Endothelial cell of umbilical vein (primary cell): ENCODE results near the gene DCK. TPM values are rescaled to one million over a fixed set of nuclear protein-coding genes. Genes with fewer than 3 reads are reported as not detected.

Experiments used
- BruUV-seq: library from RNA; stranded (reverse); fragments of 400-500 nt; replicated peaks from 2 replicates; lab custom pipeline; 2021; lab: Mats Ljungman, UMichigan
- CTCF ChIA-PET: fragments of 300-600, 350-600 bp; sonication (Branson Sonifier 250); formaldehyde crosslinking; loops from one replicate; lab custom pipeline; 2021; ENCODE audit warnings: antibody characterized with exemption, inconsistent platforms; lab: Charles Lee
- POLR2A ChIA-PET: fragments of 300-600, 350-600 bp; sonication (Branson Sonifier 250); formaldehyde crosslinking; loops from one replicate; lab custom pipeline; 2021; ENCODE audit warnings: antibody characterized with exemption, inconsistent platforms; lab: Charles Lee
- DNase-seq: peaks from one replicate; pipeline ENCODE4 v3.0.0-alpha.2; 2011; ENCODE audit warnings: low read depth, low spot score
- FAIRE-seq: peaks from 2 replicates; lab custom pipeline; 2011; peaks lifted over from hg19 to GRCh38; lab: Jason Lieb, UNC
- H2AFZ ChIP-seq: 2 replicates; pipeline ENCODE4 v1.6.0; 2012; ENCODE audit warnings: low read depth, low read length, control low read depth, inconsistent platforms
- H3K27ac ChIP-seq: 2 replicates; pipeline ENCODE4 v1.5.1; 2011; ENCODE audit warnings: low read depth, mild to moderate bottlenecking, control low read depth, low read length, moderate library complexity; ENCODE audit not compliant: insufficient read depth
- H3K27me3 ChIP-seq, 2 experiments: 2 replicates each; pipeline versions ENCODE4 v1.6.0 to v1.6.1; 2011; ENCODE audit warnings: low read length in 2 of 2, mixed read lengths in 1 of 2; ENCODE audit not compliant: control insufficient read depth in 2 of 2, insufficient read depth in 2 of 2
- H3K36me3 ChIP-seq, 2 experiments: 2 replicates in 1 of 2; 3 replicates in 1 of 2; pipeline ENCODE4 v1.5.1; 2011; ENCODE audit warnings: low read length in 2 of 2, mild to moderate bottlenecking in 1 of 2, moderate library complexity in 1 of 2; ENCODE audit not compliant: control insufficient read depth in 2 of 2, insufficient read depth in 2 of 2; ENCODE audit errors: extremely low read depth in 1 of 2
- H3K4me1 ChIP-seq: 3 replicates; pipeline ENCODE4 v1.5.1; 2011; ENCODE audit warnings: mild to moderate bottlenecking, low read length; ENCODE audit not compliant: control insufficient read depth, insufficient read depth; ENCODE audit errors: extremely low read depth
- H3K4me2 ChIP-seq: 2 replicates; pipeline ENCODE4 v1.6.1; 2011; ENCODE audit warnings: low read length, control low read depth, mixed read lengths; ENCODE audit not compliant: insufficient read depth
- H3K4me3 ChIP-seq, 3 experiments: fragments of 200-600 bp in 1 of 3; sonication (generic), shearing (Covaris generic) in 1 of 3; replicated peaks in 1 of 3; 2 replicates each; pipeline ENCODE4 v1.5.1; 2011 to 2016; ENCODE audit warnings: control low read depth in 3 of 3, low read length in 3 of 3, mild to moderate bottlenecking in 2 of 3, inconsistent platforms in 1 of 3, low read depth in 1 of 3, moderate library complexity in 1 of 3; ENCODE audit not compliant: insufficient read depth in 1 of 3
- H3K79me2 ChIP-seq: 2 replicates; pipeline ENCODE4 v1.6.0; 2012; ENCODE audit warnings: low read length, inconsistent platforms; ENCODE audit not compliant: control insufficient read depth, insufficient read depth
- H3K9ac ChIP-seq: replicated peaks from 2 replicates; pipeline ENCODE3; 2011; ENCODE audit warnings: low read length, control low read depth; ENCODE audit not compliant: insufficient read depth; ENCODE audit errors: extremely low read depth
- H3K9me1 ChIP-seq: replicated peaks from 3 replicates; pipeline ENCODE4 v1.6.0; 2011; ENCODE audit warnings: mild to moderate bottlenecking, low read length; ENCODE audit not compliant: control insufficient read depth, insufficient read depth; ENCODE audit errors: extremely low read depth
- H3K9me3 ChIP-seq: replicated peaks from 2 replicates; pipeline ENCODE4 v1.5.1; 2012; ENCODE audit warnings: low read length, inconsistent platforms; ENCODE audit not compliant: control insufficient read depth, insufficient read depth
- H4K20me1 ChIP-seq: replicated peaks from 2 replicates; pipeline ENCODE3; 2011; ENCODE audit warnings: mild to moderate bottlenecking, low read length; ENCODE audit not compliant: control insufficient read depth, insufficient read depth; ENCODE audit errors: extremely low read depth
- EZH2 ChIP-seq: IDR thresholded peaks from 2 replicates; pipeline ENCODE4 v1.6.1; 2012; ENCODE audit warnings: borderline replicate concordance, low read depth, mild to moderate bottlenecking, moderate library complexity, low read length, inconsistent platforms; ENCODE audit not compliant: severe bottlenecking
- FOS ChIP-seq: IDR thresholded peaks from 2 replicates; pipeline ENCODE4 v1.6.1; 2011; ENCODE audit warnings: mild to moderate bottlenecking, low read length, moderate library complexity, borderline replicate concordance; ENCODE audit not compliant: insufficient read depth
- GATA2 ChIP-seq: IDR thresholded peaks from 2 replicates; pipeline ENCODE4 v1.7.0; 2011; ENCODE audit warnings: low read depth, mild to moderate bottlenecking, moderate library complexity, mixed read lengths, low read length; ENCODE audit not compliant: insufficient read length, insufficient read depth
- JUN ChIP-seq: IDR thresholded peaks from 2 replicates; pipeline ENCODE4 v1.6.1; 2011; ENCODE audit warnings: borderline replicate concordance, low read depth; ENCODE audit not compliant: insufficient read length, insufficient read depth
- MAX ChIP-seq: IDR thresholded peaks from 2 replicates; pipeline ENCODE4 v1.6.1; 2011; ENCODE audit not compliant: insufficient read depth, insufficient read length
- MYC ChIP-seq: IDR thresholded peaks from one replicate; pipeline ENCODE4 v1.6.1; 2011; ENCODE audit warnings: mild to moderate bottlenecking, low read depth, low read length
- POLR2A ChIP-seq: IDR thresholded peaks from 2 replicates; pipeline ENCODE4 v1.6.1; 2012; ENCODE audit warnings: low read depth, mild to moderate bottlenecking, control low read depth, low read length
- POLR2AphosphoS5 ChIP-seq: IDR thresholded peaks from 2 replicates; pipeline ENCODE4 v1.6.1; 2012; ENCODE audit warnings: low read depth, mild to moderate bottlenecking, control low read depth, low read length, moderate library complexity; ENCODE audit not compliant: insufficient read depth
- dilution Hi-C: fragments of 300-500 bp; cut with MboI; formaldehyde crosslinking; loops from one replicate; pipeline ENCODE4 v1.15.0; 2019; ENCODE audit warnings: low sequenced_read_pairs; ENCODE audit not compliant: extremely low pct_ligation_motif_present
- intact Hi-C: fragments of 100-400 bp; cut with micrococcal nuclease; formaldehyde crosslinking; loops from one replicate; pipeline ENCODE4 v1.10.0; 2022
- polyA plus RNA-seq, 4 experiments: library from polyadenylated mRNA; depleted of rRNA in 3 of 4; stranded (reverse) in 3 of 4; unstranded in 1 of 4; fragments of >200 nt; gene quantifications; 2 replicates each; pipeline versions ENCODE4 v1.2.1 to v1.2.3, GENCODE V29; 2011 to 2012; ENCODE audit warnings: missing spikeins in 1 of 4
- total RNA-seq: library from RNA; stranded (reverse); gene quantifications from 2 replicates; pipeline ENCODE4 v1.2.3, GENCODE V29; 2021
- TF ChIP-seq, protein P1 (sequence below), 2 donors: IDR thresholded peaks; 1 replicate in 1 of 2; 2 replicates in 1 of 2; pipeline ENCODE4 v1.5.1; 2011; ENCODE audit warnings: low read length in 2 of 2, mild to moderate bottlenecking in 2 of 2, moderate library complexity in 2 of 2, control low read depth in 1 of 2, inconsistent platforms in 1 of 2, low read depth in 1 of 2; ENCODE audit not compliant: insufficient read depth in 1 of 2; ENCODE audit errors: extremely low read depth in 1 of 2

DCK gene
- total and polyA plus RNA-seq, 2 donors (not counting 3 experiments of a cell fraction or from before 2014, with no cell fraction given): 4.8 to 19.9 TPM

- intact Hi-C loops: no loop called here
- H3K9me1 ChIP-seq: no peaks in the 10 kb centered on the region
- ChIA-PET POLR2A (no interaction called here), CTCF (interaction anchor here (0.9 kb wide), 1 partner anchor 35 kb away, joined by 4 read pairs; no protein-coding TSS in a partner anchor)
- no peak overlapping the region for H3K4me3 ChIP-seq
- dilution Hi-C loops: no loop called here
- H3K4me1 ChIP-seq: no peaks in the 10 kb centered on the region
- H4K20me1 ChIP-seq: no peaks in the 10 kb centered on the region
- no peak overlapping the region for H3K4me2 ChIP-seq
- H2AFZ ChIP-seq: no peak overlapping the region
- no peak for DNase-seq
- no peaks in the 10 kb centered on the region for H3K79me2 ChIP-seq
- H3K9me3 ChIP-seq: no peaks in the 10 kb centered on the region
- FAIRE-seq: no peak
- no peak overlapping the region for H3K27ac ChIP-seq
- no peaks in the 10 kb centered on the region for H3K36me3 ChIP-seq
- TF ChIP-seq POLR2AphosphoS5 (no peak), GATA2 (no peak), FOS (no peak), MYC (no peak), POLR2A (no peak), MAX (no peak), EZH2 (no peak), JUN (no peak)
- TF ChIP-seq, protein P1, sequence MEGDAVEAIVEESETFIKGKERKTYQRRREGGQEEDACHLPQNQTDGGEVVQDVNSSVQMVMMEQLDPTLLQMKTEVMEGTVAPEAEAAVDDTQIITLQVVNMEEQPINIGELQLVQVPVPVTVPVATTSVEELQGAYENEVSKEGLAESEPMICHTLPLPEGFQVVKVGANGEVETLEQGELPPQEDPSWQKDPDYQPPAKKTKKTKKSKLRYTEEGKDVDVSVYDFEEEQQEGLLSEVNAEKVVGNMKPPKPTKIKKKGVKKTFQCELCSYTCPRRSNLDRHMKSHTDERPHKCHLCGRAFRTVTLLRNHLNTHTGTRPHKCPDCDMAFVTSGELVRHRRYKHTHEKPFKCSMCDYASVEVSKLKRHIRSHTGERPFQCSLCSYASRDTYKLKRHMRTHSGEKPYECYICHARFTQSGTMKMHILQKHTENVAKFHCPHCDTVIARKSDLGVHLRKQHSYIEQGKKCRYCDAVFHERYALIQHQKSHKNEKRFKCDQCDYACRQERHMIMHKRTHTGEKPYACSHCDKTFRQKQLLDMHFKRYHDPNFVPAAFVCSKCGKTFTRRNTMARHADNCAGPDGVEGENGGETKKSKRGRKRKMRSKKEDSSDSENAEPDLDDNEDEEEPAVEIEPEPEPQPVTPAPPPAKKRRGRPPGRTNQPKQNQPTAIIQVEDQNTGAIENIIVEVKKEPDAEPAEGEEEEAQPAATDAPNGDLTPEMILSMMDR (IDR thresholded peaks at IDR 0.05; ENCODE audit: extremely low read depth in 1 of 2, insufficient read depth in 1 of 2, low read depth in 1 of 2, low read length in 2 of 2): no peak
- BruUV-seq: no TSS peak
- no peak overlapping the region for H3K9ac ChIP-seq
- H3K27me3 ChIP-seq: no peaks in the 10 kb centered on the region
These were observed 51.8 kb downstream of the DCK start for GRCh38 chr4:71045256-71045655.
